AG08396 (cell line): ENCODE data around the gene METTL16.
"Not testable (repeated sequence)": the region's sequence is repeated elsewhere in the genome, so short reads cannot be mapped to it uniquely, and the experiment has no call there.

ENCODE experiments used
- DNase-seq: peaks from one replicate; pipeline ENCODE4 v3.0.0; 2012; ENCODE audit warnings: low spot score, mixed read lengths

The METTL16 gene

DNA sequence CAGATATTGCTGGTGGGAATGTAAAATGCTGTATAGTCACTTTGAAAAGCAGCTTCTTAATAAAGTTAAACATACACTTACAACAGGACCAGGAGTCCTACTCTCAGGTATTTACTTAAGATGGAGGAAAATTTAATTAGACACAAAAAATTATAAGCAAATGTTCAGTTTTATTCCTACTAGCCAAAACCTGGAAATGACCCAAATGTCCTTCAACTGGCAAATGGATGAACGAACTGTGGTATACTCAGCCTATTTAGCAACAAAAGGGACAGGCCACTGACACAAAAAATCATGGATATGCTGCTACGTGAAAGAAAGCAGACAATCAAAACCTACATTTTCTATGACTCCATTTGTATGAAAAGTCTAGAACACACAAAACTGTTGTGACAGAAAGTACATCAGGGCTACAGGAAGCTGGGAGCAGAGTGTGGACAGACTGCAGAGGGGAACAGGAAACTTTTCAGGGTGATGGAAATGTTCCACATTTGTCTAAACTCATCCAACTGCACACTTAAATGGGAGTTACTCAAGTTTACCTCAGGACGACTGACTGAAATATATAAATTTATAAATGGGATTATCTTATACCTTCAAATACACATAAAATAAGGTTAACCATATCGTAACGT is 61.6 kb downstream of the METTL16 start:
- no peak for DNase-seq

DNA sequence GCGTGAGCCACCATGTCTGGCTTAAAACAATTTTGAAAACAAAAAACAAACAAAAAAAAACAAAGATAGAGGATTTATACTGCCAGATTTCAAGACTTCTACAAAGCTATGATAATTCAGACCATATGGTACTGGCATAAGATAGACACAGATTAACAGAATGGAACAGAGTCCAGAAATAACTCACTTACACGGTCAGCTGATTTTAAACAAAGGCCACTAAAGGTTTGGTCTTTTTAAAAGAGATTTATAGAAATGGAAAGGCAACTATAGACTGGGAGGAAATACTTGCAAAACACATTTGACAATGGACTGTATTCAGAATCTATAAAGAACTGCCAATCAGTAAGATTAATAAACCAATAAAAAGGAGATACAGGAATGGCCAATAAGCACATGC is 62.2 kb downstream of the METTL16 start:
- DNase-seq: no peak

DNA sequence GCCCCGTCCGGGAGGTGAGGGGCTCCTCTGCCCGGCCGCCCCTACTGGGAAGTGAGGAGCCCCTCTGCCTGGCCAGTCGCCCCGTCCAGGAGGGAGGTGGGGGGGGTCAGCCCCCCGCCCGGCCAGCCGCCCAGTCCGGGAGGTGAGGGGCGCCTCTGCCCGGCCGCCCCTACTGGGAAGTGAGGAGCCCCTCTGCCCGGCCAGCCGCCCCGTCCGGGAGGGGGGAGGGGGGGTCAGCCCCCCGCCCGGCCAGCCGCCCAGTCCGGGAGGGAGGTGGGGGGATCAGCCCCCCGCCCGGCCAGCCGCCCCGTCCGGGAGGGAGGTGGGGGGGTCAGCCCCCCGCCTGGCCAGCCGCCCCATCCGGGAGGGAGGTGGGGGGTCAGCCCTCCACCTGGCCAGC is 64.2 kb downstream of the METTL16 start:
- not testable (repeated sequence) for DNase-seq

- DNase-seq: no peak
Observed at GRCh38 chr17:2445638-2446037, 66.0 kb downstream of the METTL16 start.

DNA sequence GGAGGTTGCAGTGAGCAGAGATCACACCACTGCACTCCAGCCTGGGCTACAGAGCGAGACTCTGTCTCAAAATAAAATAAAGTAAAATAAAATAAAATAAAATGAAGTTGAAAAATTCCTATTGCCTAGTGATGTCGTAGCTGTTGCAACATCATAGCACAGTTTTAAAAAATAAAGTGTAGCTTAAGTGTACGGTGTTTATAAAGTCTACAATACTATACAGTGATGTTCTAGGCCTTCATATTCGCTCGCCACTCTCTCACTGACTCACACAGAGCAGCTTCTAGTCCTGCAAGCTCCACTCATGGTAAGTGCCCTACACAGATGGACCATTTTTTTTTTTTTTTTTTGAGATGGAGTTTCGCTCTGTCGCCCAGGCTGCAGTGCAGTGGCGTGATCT is 67.3 kb downstream of the METTL16 start:
- no peak for DNase-seq

GRCh38 chr17:2442166-2442565 is 69.5 kb downstream of the METTL16 start:
- DNase-seq: no peak

DNA sequence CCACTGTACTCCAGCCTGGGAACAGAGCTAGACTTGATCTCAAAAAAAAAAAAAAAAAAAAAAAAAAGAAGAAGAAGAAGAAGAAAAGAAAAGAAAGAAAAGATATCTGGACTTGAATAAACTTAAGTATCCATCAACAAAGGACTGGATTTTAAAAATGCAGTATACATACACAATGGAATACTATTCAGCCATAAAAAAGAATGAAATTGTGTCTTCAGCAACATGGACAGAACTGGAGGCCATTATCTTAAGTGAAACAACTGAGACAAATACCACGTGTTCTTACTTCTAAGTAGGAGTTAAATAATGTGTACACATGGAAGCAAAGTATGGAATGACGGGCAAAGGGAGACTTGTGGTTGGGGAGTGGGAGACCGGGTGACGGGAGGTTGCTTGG is 70.8 kb downstream of the METTL16 start:
- no peak for DNase-seq

GRCh38 chr17:2439997-2440396 is 71.7 kb downstream of the METTL16 start:
- not testable (repeated sequence) for DNase-seq

- DNase-seq: peak; percentile 56
Observed at GRCh38 chr17:2438823-2439222, 72.9 kb downstream of the METTL16 start.

GRCh38 chr17:2436316-2436905 is 75.3 kb downstream of the METTL16 start:
- DNase-seq: no peak

DNA sequence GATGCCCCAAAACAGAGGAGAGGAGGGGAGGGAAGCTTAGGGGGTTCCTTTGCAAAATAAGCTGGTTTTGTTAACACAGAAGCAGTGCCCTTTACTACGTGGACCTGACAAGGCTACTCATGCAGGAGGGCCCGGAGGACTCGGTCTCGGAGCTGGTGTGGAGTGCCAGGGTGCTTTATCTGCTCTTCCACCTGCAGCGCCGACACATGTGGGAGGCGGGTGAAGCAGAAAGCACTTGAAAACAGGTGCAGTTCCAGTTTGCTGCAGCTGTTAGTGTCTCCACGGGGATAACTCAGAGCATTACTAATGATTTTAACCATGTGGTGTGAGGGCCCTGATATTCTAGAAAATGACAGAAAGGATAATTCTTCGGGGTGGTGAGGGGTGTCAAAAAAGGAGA is 75.8 kb downstream of the METTL16 start:
- DNase-seq: no peak

DNA sequence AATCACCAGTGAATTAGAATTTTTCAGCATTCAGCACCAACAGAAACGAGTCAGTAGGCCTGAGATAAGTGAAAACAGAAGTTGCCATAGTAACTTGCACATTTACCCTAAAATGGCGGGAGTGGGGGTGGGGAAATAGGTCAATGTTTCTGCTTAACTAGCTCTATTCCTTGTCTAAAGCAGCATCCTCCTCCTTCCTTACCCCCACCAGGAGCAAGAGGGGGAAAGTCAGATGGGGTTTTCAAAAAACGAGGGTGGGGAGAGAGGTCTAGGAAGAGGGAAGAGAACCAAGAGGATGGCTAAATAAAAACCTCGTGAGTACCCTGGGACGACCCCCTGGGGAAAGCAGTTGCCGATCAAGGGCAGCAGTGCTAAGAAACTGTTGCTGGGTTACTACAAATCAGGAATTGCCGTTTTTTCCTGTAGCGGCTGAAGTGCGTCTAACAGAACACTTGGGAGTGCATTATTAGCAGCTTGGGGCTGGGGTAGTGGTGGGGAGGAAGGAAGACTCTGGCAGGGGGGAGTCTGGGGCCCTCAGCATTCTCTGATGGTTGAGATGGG is 76.4 kb downstream of the METTL16 start:
- DNase-seq: no peak

DNA sequence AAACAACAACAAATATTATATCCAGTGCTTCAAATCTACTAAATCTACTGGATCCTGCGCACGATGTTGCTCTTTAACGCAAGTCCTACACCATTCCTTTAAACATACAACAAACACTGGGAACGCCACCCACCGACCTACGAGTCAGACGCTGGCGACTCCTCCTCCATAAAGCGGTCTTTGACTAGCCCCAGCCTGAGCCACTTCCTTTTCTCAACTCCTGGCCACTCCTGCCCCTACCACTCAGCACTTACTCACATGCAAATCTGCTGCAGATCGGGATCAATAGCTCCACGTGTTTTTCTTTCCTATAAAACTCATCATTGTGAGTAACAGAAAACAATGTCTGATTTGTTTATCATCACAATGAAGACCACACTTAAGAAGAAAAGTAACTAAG is 78.0 kb downstream of the METTL16 start:
- no peak for DNase-seq

GRCh38 chr17:2427910-2428309 is 83.8 kb downstream of the METTL16 start:
- no peak for DNase-seq

DNA sequence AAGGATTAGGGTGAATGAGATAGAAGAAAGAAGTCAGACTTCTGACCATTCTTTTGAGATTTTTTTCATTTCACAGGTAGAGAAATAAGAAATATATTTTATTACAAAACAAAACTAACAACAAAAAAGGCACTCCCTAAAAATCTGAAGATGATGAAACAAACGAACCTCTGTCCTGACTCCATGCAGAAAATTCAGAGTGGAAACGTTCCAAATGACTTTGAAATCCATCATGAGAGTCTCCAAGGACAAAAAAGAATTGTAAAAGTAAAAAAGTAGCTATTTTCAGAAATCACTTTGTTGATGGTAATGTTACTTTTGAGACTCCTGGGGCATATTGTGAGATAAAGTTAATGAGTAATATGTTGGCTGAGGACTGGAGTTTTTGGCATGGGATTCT is 84.5 kb downstream of the METTL16 start:
- DNase-seq: no peak

DNA sequence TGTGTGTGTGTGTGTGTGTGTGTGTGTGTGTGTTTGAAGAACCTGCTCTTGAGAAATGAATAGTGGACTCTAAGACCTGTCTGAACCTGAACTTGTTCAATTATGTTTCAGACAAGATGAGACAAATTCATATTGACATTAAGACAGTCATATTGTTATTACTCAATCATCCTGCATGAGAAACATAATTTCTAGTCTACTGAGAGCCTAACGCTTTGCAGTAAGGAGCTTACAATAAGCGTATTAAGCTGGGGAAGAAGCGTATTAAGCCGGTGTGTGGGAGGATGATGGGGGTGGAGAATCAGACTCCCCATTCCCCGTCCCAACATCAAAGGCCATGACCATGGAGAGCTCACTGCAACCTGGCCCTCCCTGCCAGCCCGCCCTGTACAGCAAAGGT is 88.4 kb downstream of the METTL16 start:
- no peak for DNase-seq

- no peak for DNase-seq
Observed at GRCh38 chr17:2421315-2422147, 90.2 kb downstream of the METTL16 start.

DNA sequence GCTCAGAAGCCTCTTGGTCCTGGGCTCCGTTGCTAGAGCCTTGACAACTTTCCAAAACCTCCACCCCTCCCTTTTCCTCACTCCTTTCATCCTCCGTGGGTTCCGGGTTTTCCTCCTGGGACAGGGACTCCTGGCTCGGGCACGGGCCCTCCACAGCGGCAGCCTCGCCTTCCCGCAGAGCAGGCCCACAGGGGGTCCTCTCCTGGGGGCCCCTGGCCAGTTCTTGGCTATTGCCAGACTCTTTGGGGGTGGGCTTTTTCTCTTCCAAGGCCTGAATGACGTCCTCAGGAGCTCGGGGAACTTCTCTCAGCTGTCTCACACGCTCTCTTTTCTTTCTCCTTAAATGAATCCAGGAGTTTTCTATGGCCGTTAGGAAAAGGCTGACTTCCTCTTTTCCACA is 91.5 kb downstream of the METTL16 start:
- no peak for DNase-seq

DNA sequence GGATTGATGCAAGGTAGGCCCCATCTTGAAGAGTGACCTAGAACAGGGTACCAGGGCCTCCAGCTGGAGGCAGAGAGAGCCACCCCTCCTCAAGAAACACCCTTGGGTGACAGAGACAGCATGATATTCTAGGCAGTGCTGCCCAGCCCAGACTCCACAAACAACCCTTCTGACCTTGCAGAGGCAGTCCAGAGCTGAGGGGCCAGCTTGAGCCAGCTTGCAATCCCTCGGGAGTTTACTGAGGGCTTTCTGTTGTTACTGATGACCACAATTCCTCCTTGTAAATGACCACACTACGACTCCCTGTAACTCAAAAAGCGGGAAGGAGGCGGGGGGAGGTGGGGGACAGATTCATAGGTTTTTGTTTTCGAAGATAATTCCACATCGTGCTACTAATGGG is 92.2 kb downstream of the METTL16 start:
- DNase-seq: no peak

- peak; percentile 62 for DNase-seq
Observed at GRCh38 chr17:2418572-2418971, 93.1 kb downstream of the METTL16 start.

GRCh38 chr17:2416010-2416734 is 95.5 kb downstream of the METTL16 start:
- peak; percentile 86 for DNase-seq

DNA sequence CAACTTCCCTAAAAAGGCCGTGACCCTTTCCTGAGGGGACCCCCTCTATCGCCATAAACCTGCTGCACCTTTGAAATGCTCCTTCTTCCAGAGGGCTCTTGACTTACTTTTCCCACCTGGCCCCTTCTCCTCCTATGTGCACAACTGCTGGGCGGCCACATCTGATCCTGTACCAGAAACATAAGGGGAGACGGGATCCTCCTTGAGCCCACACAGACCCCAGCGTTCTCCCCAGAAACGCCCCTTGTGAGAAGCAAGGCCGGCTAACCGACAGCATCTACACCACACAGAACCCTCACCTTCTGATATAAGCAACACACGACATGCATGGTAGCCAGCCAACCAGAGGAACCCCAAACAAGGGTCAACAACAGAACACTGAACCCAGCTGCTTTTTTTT is 96.6 kb downstream of the METTL16 start:
- DNase-seq: no peak
